ENCODE results near the gene MC1R.
"Not testable (repeated sequence)": the region's sequence is repeated elsewhere in the genome, so short reads cannot be mapped to it uniquely, and the experiment has no call there.

Gene MC1R

GRCh38 chr16:89914642-89915285 lies 3.9 kb upstream of the MC1R start:
- DNase-seq: not testable (repeated sequence)

DNA sequence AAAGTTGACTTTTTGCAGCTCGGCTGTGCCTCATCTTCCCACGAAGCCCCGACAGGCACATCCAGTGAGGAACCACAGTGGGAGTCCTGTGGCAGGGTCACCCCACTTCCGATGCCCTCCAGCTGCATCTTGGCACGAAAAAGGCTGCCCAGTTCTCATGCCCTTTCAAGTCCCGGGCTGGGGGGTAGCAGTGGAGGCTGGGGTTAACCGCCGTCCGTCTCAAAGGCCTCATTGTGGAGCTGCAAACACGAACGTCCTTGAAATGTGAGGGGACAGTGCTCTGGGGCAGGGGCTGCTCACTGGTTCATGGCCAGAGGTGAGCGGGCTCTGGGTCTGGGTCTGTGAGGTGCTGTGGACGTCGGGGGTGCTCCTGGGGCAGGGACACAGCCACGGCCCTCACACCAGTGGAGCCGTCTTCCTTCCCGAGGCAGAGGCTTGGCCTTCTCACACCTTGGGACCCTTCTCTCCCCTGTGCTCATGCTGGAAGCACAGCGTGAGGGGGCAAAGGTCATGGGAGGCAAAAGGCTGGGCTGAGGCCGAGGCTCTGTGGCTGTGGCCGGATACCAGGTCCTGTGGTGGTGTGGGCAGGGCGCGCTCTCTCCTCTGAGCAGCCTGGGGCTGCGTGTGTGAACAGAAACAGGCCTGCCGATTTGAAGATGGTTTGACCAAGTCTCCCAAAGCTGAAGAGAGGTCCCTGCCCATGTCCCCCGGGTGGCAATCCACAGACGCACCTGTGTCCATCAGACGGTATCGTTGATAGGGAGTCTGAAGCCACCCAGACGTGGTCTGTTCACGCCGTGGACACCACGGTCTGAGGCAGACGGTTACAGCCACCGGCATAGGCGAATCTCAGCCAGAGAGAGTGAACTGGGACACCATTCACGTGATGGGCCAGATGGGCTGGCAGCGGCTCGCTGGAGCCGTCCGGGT lies 3.1 kb upstream of the MC1R start:
- DNase-seq: no peak

DNA sequence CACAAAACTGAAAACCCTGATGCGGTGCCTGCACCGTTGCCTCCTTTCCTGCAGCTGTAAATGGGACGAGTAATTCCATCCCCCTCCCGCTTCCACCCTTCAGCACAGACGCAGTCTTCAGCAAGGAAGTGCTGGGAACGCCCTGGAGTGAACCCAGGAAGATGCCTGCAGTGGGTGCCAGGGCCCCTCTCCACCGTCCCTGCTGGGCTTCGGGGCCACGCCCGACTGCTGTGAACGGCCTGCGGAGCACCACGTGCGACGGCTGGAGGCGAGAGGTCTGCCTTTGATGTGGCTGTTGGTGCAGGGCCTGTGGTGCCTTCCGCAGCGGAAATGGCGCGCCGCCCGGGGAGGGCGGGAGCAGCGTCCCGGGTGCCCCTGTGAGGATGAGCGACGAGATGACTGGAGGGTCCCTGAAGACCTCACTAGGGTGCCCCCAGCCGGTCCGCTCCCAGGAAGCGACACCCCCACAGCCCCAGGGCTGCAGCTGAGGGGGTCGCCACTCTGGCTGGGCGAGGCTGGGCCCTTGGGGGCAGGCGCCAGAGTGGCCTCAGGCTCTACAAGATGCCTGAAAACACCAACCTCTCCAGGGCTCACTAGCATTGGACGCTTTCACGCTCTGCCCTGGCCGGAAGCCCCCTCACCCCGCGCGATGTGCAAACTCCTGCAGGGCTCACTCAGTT lies 749 bp upstream of the MC1R start:
- peak; percentile 77 to 82 for DNase-seq

DNA sequence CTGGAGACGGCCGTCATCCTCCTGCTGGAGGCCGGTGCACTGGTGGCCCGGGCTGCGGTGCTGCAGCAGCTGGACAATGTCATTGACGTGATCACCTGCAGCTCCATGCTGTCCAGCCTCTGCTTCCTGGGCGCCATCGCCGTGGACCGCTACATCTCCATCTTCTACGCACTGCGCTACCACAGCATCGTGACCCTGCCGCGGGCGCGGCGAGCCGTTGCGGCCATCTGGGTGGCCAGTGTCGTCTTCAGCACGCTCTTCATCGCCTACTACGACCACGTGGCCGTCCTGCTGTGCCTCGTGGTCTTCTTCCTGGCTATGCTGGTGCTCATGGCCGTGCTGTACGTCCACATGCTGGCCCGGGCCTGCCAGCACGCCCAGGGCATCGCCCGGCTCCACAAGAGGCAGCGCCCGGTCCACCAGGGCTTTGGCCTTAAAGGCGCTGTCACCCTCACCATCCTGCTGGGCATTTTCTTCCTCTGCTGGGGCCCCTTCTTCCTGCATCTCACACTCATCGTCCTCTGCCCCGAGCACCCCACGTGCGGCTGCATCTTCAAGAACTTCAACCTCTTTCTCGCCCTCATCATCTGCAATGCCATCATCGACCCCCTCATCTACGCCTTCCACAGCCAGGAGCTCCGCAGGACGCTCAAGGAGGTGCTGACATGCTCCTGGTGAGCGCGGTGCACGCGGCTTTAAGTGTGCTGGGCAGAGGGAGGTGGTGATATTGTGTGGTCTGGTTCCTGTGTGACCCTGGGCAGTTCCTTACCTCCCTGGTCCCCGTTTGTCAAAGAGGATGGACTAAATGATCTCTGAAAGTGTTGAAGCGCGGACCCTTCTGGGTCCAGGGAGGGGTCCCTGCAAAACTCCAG lies 1.1 kb downstream of the MC1R start:
- DNase-seq: no peak

GRCh38 chr16:89920723-89921122 lies 2.1 kb downstream of the MC1R start:
- DNase-seq: no peak

DNA sequence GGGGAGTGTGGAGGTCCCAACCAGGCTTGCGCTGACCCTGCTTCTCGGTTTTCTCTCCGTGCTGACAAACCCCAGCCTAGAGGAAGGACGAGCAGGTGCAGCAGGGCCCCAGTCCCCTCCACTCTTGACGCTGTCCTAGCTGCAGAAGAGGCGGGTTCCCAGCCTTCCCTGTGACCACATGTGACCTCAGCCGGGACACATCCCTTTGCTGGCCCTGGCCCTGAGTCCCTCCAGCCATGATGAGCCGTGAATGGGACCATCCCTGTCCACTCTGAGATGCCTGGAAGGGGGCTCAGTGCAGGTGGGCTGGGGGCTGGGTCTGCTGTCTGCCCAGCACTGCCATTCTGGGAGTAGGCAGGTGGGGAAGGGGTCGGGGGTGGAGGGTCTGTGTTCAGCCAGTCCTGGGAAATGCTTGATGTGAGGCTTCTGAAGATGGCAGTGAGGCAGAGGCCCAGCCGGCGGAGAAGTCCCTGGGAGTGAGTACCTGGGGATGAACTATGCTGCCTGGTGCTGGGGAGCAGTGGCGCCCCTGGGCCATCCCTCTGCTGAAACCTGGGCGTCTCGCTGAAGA lies 2.6 kb downstream of the MC1R start:
- DNase-seq: no peak

GRCh38 chr16:89921702-89922476 lies 3.2 kb downstream of the MC1R start:
- no peak for DNase-seq

GRCh38 chr16:89922477-89922883 lies 3.8 kb downstream of the MC1R start:
- DNase-seq: no peak

DNA sequence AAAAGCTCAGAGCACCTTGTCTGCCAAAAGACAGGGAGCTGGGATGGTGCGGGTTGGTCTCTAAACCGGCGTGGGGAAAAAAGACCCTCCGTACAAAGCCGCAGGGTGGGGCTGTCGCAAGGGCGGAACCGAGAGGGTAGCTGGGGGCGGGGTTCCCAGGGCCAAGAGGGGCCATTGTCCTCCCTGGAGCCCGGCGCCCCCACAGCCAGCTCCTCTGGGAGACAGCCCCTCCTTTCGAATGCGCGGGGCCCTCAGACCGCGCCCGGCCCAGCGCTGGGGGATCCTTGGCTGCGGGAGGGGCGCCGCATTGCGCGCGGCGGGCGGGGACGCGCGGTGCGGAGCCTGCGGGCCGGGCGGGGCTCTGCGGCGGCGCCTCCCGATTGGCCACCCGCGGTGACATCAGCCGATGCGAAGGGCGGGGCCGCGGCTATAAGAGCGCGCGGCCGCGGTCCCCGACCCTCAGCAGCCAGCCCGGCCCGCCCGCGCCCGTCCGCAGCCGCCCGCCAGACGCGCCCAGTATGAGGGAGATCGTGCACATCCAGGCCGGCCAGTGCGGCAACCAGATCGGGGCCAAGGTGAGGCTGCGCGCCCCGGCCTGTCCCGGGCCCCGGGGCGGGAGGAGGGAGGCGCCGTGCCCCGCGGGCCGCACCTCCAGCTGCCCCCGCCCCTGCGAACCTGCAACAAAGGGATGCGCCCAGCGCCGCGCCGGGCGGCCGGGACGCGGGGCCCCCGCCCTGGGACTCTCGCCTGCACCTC lies 4.4 kb downstream of the MC1R start, which contains the start of gene TUBB3:
TSS of gene TUBB3 (plus strand) at position 459 of the 756 bp plus-strand sequence. CDS start at position 519, 60 bp downstream.
- peak in 1 of 2 donors; percentile 26 for DNase-seq

DNA sequence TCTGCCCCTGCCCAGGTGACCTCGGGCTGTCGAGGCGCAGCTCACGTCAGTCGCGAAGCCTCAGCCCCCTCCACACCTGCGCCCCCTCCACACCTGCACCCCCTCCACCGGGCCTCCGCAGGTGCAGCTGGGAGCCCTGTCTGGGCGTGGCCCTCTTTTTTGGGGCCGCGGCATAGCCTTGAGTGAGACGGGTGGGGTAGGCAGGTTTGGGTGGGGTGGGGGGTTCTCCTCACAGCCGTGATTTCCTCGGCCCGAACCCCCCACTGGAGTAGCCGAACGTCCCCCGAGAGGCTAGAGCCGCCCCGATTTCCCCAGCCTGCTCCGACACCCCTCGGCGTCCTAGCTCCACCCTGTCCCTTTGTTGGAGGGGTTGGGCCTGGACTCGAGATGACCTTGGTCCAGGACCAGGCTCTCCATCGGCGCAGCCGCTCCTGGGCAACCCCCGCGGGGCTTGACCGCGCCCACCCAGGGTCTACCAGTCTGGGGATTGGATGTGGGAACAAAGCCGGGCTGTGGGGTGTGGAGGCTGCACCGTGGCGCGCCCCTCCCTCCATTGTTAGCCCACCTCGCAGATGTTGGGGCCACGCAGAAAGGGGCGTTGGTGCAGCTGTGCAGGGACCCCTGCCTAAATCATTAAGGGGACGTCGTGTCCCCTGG lies 5.1 kb downstream of the MC1R start:
- DNase-seq: no peak

DNA sequence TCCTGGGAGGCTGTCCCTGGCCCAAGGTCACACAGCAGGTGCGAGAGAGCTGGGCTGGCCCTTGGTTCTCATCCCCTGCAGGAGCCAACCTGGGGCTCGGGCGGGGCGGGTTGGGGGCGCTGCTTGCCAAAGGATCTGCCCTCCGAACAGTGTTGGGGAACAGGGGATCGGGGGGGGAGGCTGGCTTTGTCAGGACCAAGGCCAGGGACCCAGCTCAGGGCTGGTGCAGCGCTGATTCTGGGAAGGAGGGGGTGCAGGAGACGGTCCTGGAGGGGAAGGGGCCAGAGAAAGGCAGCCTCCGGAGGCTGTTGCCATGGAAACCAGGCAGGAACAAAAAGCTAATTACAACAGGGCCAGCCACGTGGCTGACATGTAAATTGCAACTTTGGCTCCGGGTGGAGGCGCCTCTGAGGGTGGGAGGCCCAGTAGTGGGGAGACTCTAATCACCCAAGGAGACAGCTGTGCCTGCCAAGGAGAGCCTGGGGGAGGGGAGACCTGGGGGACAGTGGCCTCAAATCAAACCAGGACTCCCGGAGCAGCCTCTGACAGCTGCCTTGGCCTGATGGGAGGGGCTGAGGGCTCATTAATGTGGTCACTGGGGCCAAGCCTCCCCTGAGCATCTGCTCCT lies 5.7 kb downstream of the MC1R start:
- peak; percentile 30 to 47 for DNase-seq

GRCh38 chr16:89924925-89925307 lies 6.3 kb downstream of the MC1R start:
- no peak for DNase-seq

GRCh38 chr16:89925596-89926079 lies 7.0 kb downstream of the MC1R start:
- no peak for DNase-seq

DNA sequence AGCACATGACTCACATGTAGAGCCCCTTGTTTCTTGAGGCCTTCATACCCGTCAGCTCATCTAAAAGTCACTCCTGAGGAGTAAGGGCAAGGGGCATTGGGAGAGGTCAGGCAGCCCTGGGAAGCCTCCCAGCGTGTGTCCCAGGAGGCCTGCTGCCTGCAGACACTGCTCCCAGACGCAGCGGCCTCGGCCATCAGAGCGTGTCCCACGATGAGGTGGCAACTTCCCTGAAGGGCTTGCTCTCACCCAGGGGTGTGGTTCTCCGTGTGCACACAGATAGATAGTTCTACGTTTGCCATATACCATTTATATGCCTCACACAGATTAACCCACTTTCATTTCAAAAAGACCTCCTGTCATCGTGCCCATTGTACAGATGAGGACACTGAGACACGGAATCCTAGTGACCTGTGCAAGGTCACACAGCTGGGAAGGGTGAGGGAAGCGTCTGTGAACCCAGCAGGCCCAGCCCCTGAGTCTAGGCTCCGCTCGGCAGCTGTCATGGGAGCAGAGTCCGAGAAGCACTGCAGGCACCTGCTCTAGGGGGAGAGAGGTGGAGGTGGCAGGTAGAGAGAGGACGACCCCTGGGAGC lies 12.7 kb downstream of the MC1R start:
- DNase-seq: no peak

DNA sequence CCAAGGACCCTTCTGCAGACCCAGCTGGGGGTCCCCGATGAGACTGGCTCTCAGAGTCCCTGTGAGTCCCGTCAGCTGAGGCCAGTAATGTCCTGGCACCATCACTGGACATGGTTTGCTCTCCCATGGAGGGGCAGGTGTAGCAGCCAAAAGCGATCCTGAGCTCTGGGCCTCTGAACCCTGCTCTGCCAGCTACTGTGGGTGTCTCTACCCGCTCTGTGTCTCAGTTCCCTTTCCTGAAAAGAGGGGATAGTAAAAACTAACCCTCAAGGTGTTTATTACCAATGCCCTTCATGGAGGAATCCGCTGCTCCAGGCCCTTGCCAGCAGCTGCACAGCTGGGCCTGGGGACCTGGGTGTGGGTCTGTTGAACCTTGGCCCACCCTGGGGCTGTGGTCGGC lies 13.3 kb downstream of the MC1R start:
- DNase-seq: no peak

- DNase-seq: not testable (repeated sequence)
Observed at GRCh38 chr16:89934019-89934418, 15.4 kb downstream of the MC1R start.

DNA sequence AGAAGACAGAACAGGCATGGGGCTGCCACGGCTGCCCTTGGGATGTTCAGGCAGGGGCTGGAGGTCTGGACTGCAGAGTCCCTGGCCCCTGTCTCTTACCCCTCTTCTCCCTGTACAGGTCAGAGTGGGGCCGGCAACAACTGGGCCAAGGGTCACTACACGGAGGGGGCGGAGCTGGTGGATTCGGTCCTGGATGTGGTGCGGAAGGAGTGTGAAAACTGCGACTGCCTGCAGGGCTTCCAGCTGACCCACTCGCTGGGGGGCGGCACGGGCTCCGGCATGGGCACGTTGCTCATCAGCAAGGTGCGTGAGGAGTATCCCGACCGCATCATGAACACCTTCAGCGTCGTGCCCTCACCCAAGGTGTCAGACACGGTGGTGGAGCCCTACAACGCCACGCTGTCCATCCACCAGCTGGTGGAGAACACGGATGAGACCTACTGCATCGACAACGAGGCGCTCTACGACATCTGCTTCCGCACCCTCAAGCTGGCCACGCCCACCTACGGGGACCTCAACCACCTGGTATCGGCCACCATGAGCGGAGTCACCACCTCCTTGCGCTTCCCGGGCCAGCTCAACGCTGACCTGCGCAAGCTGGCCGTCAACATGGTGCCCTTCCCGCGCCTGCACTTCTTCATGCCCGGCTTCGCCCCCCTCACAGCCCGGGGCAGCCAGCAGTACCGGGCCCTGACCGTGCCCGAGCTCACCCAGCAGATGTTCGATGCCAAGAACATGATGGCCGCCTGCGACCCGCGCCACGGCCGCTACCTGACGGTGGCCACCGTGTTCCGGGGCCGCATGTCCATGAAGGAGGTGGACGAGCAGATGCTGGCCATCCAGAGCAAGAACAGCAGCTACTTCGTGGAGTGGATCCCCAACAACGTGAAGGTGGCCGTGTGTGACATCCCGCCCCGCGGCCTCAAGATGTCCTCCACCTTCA lies 16.2 kb downstream of the MC1R start:
- DNase-seq: no peak

DNA sequence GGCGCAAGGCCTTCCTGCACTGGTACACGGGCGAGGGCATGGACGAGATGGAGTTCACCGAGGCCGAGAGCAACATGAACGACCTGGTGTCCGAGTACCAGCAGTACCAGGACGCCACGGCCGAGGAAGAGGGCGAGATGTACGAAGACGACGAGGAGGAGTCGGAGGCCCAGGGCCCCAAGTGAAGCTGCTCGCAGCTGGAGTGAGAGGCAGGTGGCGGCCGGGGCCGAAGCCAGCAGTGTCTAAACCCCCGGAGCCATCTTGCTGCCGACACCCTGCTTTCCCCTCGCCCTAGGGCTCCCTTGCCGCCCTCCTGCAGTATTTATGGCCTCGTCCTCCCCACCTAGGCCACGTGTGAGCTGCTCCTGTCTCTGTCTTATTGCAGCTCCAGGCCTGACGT lies 17.0 kb downstream of the MC1R start:
- not testable (repeated sequence) for DNase-seq
